GM13977 (cell line): ENCODE results near the gene TTI1.

ENCODE experiments used
- DNase-seq: peaks from one replicate; pipeline ENCODE4 v3.0.0; 2012; ENCODE audit warnings: low spot score
- in situ Hi-C: fragments of 300-500 bp; cut with MboI; formaldehyde crosslinking; loops from one replicate; pipeline ENCODE4 v1.12.0; 2022; ENCODE audit warnings: low sequenced_read_pairs, low pct_unique_long_range_greater_than_20kb, mixed read lengths, inconsistent platforms; ENCODE audit not compliant: unreplicated experiment
- TF ChIP-seq, protein P1 (sequence below): IDR thresholded peaks from 2 replicates; pipeline ENCODE4 v1.5.1; 2012; ENCODE audit warnings: mild to moderate bottlenecking, control low read depth; ENCODE audit not compliant: insufficient read depth; ENCODE audit errors: extremely low read depth, missing control alignments

The TTI1 gene

GRCh38 chr20:37992802-37993409 lies 40.4 kb downstream of the TTI1 start:
- TF ChIP-seq, protein P1, sequence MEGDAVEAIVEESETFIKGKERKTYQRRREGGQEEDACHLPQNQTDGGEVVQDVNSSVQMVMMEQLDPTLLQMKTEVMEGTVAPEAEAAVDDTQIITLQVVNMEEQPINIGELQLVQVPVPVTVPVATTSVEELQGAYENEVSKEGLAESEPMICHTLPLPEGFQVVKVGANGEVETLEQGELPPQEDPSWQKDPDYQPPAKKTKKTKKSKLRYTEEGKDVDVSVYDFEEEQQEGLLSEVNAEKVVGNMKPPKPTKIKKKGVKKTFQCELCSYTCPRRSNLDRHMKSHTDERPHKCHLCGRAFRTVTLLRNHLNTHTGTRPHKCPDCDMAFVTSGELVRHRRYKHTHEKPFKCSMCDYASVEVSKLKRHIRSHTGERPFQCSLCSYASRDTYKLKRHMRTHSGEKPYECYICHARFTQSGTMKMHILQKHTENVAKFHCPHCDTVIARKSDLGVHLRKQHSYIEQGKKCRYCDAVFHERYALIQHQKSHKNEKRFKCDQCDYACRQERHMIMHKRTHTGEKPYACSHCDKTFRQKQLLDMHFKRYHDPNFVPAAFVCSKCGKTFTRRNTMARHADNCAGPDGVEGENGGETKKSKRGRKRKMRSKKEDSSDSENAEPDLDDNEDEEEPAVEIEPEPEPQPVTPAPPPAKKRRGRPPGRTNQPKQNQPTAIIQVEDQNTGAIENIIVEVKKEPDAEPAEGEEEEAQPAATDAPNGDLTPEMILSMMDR, result peak; percentile 44
- DNase-seq, result peak; percentile 63
- in situ Hi-C loops, result loop anchor here (10.0 kb wide), 1 partner anchor 428 kb away; no protein-coding TSS in a partner anchor

DNA sequence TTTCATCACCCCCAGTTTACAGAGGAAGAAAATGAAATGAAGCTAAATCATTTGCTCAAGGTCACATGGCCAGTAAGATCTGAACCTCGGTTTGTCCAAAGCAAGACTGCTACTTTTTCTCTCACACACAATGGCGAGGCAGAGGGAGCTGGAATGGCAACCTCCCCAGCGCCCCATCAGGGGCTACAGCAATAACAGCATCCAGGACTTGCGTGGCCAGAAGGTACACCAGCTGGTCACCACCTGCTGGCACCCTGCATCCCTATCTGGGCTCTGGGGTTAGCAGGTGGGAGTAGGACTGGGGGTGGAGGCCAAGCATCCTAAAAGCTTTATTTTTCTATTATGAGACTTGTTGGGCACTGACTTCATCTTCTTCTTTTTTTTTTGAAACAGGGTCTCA lies 41.3 kb downstream of the TTI1 start:
- in situ Hi-C loops, result loop anchor here (10.0 kb wide), 1 partner anchor 427 kb away; no protein-coding TSS in a partner anchor
- DNase-seq, result no peak
- TF ChIP-seq, protein P1, result no peak

GRCh38 chr20:37991157-37991866 lies 41.9 kb downstream of the TTI1 start:
- DNase-seq, result no peak
- in situ Hi-C loops, result loop anchor here (10.0 kb wide), 1 partner anchor 427 kb away; no protein-coding TSS in a partner anchor
- TF ChIP-seq, protein P1, result no peak

GRCh38 chr20:37990571-37991151 lies 42.6 kb downstream of the TTI1 start:
- TF ChIP-seq, protein P1, result no peak
- in situ Hi-C loops, result loop anchor here (10.0 kb wide), 1 partner anchor 426 kb away; no protein-coding TSS in a partner anchor
- peak; percentile 88 for DNase-seq

GRCh38 chr20:37989601-37990295 lies 43.5 kb downstream of the TTI1 start:
- TF ChIP-seq, protein P1, result no peak
- no peak for DNase-seq
- in situ Hi-C loops, result loop anchor here (10.0 kb wide), 1 partner anchor 425 kb away; no protein-coding TSS in a partner anchor

- TF ChIP-seq, protein P1, result no peak
- in situ Hi-C loops, result no loop called here
- DNase-seq, result no peak
Measured at GRCh38 chr20:37988306-37988954, 44.8 kb downstream of the TTI1 start.
